ENCODE measurements around the gene SH2D3A.
A peak's percentile ranks its signal among the peaks of the same experiment; 100 is the strongest.
"Not testable (repeated sequence)": the region's sequence is repeated elsewhere in the genome, so short reads cannot be mapped to it uniquely, and the experiment has no call there.

SH2D3A gene

GRCh38 chr19:6765738-6766356, 1.4 kb downstream of the SH2D3A start:
- TF ChIP-seq CTCF (IDR thresholded peaks at IDR 0.05; ENCODE audit: low read length) (no peak), EZH2 (IDR thresholded peaks at IDR 0.05; ENCODE audit: borderline replicate concordance, low read length) (no peak)
- Histone ChIP-seq H2AFZ (ENCODE audit: low read length) (no peak overlapping the region), H3K9me3 (ENCODE audit: low read length) (no peaks in the 10 kb centered on the region), H3K4me1 (ENCODE audit: insufficient read depth, low read length, severe bottlenecking) (peaks cover 28% of the 10 kb centered on the region), H3K27ac (ENCODE audit: low read depth, low read length, poor library complexity, severe bottlenecking) (peak overlapping the region; percentile 79), H3K4me2 (ENCODE audit: low read length) (peak overlapping the region; percentile 100), H3K27me3 (ENCODE audit: insufficient read depth, low read length) (no peaks in the 10 kb centered on the region), H3K9me2 (ENCODE audit: low read depth, low read length) (no peaks in the 10 kb centered on the region), H3K4me3 (ENCODE audit: low read depth, low read length, poor library complexity, severe bottlenecking) (peak overlapping the region; percentile 81), H3K9ac (ENCODE audit: low read length) (peak overlapping the region; percentile 78), H3K79me2 (ENCODE audit: insufficient read depth, low read length) (no peaks in the 10 kb centered on the region), H4K20me1 (ENCODE audit: insufficient read depth, low read length) (no peaks in the 10 kb centered on the region), H3K36me3 (ENCODE audit: insufficient read depth, low read length) (peaks cover 10% of the 10 kb centered on the region), H3F3A (ENCODE audit: insufficient read depth, low read length) (0 out of 2 replicates have a peak, but pooled peaks cover 4% of the 10 kb centered on the region)

- H3F3A ChIP-seq (ENCODE audit: insufficient read depth, low read length); H3K4me2 ChIP-seq (ENCODE audit: low read length); H3K27ac ChIP-seq (ENCODE audit: low read depth, low read length, poor library complexity, severe bottlenecking); H3K27me3 ChIP-seq (ENCODE audit: insufficient read depth, low read length); H3K9me3 ChIP-seq (ENCODE audit: low read length); H3K9me2 ChIP-seq (ENCODE audit: low read depth, low read length); H3K79me2 ChIP-seq (ENCODE audit: insufficient read depth, low read length); H2AFZ ChIP-seq (ENCODE audit: low read length); H4K20me1 ChIP-seq (ENCODE audit: insufficient read depth, low read length); H3K4me3 ChIP-seq (ENCODE audit: low read depth, low read length, poor library complexity, severe bottlenecking); H3K9ac ChIP-seq (ENCODE audit: low read length): not testable (repeated sequence)
- Histone ChIP-seq H3K36me3 (ENCODE audit: insufficient read depth, low read length) (peaks cover 28% of the 10 kb centered on the region), H3K4me1 (ENCODE audit: insufficient read depth, low read length, severe bottlenecking) (peaks cover 16% of the 10 kb centered on the region)
These were observed 4.9 kb downstream of the SH2D3A start for GRCh38 chr19:6762253-6762797.

- Histone ChIP-seq H3K79me2 (ENCODE audit: insufficient read depth, low read length) (no peaks in the 10 kb centered on the region), H2AFZ (ENCODE audit: low read length) (no peak overlapping the region), H3K27ac (ENCODE audit: low read depth, low read length, poor library complexity, severe bottlenecking) (no peak overlapping the region), H3F3A (ENCODE audit: insufficient read depth, low read length) (no peaks in the 10 kb centered on the region), H3K27me3 (ENCODE audit: insufficient read depth, low read length) (no peaks in the 10 kb centered on the region), H3K9me2 (ENCODE audit: low read depth, low read length) (no peaks in the 10 kb centered on the region), H3K9me3 (ENCODE audit: low read length) (no peaks in the 10 kb centered on the region), H3K4me3 (ENCODE audit: low read depth, low read length, poor library complexity, severe bottlenecking) (no peak overlapping the region), H3K36me3 (ENCODE audit: insufficient read depth, low read length) (peaks cover 28% of the 10 kb centered on the region), H3K9ac (ENCODE audit: low read length) (no peak overlapping the region), H3K4me2 (ENCODE audit: low read length) (no peak overlapping the region), H3K4me1 (ENCODE audit: insufficient read depth, low read length, severe bottlenecking) (peaks cover 9% of the 10 kb centered on the region), H4K20me1 (ENCODE audit: insufficient read depth, low read length) (no peaks in the 10 kb centered on the region)
- no peak for TF ChIP-seq CTCF (IDR thresholded peaks at IDR 0.05; ENCODE audit: low read length)
- TF ChIP-seq EZH2 (IDR thresholded peaks at IDR 0.05; ENCODE audit: borderline replicate concordance, low read length): no peak
These were observed 6.1 kb downstream of the SH2D3A start for GRCh38 chr19:6761053-6761676.
